Hematopoietic multipotent progenitor cell treated with erythropoietin and hydrocortisone succinate and interleukin-3 and kit ligand, for 15 days (in vitro differentiated cells): ENCODE measurements around the gene PARD6B.
"Not testable (repeated sequence)": the region's sequence is repeated elsewhere in the genome, so short reads cannot be mapped to it uniquely, and the experiment has no call there.

Experiments used
- DNase-seq: peaks from one replicate; pipeline ENCODE4 v3.0.0-alpha.2; 2015; ENCODE audit warnings: low spot score

PARD6B gene

DNA sequence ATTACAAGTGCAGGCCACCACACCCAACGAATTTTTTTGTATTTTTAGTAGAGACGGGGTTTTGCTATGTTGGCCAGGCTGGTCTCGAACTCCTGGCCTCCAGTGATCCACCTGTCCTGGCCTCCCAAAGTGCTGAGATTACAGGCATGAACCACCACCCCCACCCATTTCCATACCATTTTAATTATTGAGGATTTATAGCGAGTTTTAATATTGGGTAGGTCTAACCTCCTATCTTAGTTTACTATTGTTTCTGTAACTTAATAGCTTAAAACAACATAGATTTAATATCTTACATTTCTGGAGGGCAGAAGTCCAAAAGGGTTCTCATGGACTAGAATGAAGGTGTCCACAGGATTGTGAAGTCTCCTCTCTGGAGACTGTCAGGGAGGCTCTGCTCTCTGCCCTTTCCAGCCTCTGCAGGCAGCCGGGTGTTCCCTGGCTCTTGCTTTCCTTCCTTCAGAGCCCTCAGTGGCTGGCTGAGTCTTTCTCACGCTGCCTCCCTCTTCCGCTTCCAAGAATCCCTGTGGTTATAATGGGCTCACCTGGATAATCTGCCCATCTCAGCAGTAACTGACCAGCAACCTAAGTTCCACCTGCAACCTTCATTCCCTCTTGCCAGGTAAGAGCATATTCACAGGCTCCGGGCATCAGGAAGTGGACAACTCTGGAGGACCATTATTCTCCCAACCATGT, 44.9 kb downstream of the PARD6B start:
- DNase-seq, result no peak

DNA sequence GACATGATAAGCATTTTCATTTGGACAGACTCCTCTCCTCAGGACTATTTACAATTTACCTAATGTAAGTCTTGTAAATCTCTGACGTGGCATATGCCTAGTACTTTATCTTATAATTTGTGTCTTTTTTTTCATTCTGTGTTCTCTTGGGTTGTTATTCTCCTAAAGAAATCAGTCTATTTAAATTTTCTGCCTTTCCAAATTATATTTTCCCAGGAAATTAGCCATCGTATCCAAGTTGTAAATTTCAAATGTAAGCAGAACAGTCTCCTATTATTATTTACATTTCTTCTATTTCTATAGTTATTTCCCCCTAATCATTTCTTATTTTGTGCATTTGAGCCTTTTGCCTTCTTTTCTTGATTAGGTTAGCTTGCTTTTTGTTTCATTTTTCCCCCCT, 46.0 kb downstream of the PARD6B start:
- DNase-seq, result no peak

DNA sequence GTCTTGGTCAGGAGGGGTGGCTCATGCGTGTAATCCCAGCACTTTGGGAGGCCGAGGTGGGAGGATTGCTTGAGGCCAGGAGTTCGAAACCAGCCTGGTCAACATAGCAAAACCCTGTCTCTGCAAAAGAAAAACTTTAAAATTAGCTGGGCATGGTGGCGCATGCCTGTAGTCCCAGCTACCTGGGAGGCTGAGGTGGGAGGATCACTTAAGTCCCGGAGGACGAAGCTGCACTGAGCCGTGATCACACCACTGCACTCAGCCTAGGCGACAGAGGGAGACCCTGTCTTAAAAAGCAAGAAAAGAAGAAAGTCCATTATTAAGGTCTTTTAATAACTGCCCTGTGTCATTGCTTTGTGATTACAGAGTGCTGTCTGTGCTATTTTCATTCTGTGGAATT, 47.6 kb downstream of the PARD6B start:
- DNase-seq, result not testable (repeated sequence)

DNA sequence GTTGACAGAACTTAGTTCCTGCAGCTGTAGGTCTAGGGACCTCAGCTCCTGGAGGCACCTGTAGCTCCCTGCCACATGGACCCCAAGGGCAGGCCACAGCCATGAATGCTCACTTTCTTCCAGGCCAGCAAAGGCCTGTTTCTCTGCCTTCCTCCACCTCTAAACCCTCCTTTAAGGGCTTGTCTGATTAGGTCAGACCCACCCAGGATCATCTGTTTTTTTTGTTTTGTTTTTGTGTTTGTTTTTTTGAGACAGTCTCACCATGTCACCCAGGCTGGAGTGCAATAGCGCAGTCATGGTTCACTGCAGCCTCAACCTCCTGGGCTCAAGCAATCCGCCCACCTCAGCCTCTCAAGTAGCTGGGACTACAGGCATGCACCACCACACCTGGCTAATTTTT, 52.0 kb downstream of the PARD6B start:
- DNase-seq, result no peak

DNA sequence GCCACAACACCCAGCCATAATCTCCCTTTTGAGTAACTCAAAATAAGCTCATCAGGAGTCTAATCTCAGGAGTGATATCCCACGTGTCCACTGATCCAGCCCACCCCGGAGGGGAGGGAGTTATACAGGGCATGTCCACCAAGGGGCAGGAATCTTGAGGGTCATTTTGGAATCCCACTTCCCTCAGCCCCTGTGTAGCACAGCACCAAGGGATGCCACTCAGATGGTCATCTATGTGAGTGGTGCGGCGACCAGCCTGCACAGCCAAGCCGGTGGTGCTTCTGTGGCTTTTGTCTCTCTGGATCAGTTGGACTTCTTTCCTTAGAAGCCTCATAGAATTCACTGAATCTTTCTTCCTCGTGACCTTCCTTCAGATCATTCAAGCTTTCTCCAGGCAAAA, 52.5 kb downstream of the PARD6B start:
- DNase-seq, result no peak

DNA sequence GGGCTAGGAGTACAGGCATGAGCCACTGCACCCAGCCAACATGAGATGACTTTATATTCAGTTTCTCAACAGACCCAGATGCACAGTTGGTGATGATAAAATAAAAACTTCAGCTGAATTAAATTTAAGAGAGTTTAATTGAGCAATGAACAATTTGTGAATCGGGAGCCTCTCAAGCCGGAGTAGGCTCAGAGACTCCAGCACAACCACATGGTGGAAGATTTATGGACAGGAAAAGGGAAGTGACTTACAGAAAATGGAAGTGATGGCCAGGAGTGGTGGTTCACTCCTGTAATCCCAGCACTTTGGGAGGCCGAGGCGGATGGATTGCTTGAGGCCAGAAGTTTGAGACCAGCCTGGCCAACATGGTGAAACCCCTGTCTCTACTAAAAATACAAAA, 53.1 kb downstream of the PARD6B start:
- no peak for DNase-seq

DNA sequence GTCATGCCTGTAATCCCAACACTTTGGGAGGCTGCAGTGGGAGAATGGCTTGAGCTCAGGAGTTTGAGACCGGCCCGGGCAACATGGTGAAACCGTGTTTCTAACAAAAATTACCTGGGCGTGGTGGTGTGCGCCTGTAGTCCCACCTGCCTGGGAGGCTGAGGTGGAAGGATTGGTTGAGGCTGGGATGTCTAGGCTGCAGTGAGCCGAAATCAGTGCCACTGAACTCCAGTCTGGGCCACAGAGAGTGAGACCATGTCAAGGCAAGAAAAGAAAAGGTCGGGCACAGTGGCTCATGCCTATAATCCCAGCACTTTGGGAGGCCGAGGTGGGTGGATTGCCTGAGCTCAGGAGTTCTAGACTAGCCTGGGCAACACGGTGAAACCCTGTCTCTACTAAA, 55.3 kb downstream of the PARD6B start:
- no peak for DNase-seq

DNA sequence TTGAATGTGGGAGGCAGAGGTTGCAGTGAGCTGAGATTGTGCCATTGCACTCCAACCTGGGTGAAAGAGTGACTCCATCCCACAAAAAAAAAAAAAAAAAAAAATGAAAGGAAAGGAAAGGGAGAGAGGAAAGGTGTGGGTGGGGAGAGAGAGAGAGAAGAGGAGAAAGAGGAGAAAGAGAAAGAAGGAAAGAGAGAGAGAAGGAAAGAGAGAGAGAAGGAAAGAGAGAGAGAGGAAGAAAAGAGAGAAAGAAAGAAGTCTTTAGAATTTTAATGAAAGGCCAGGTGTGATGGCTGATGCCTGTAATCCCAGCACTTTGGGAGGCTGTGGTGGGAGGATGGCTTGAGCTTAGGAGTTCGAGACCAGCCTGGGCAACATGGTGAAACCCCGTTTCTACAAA, 55.8 kb downstream of the PARD6B start:
- no peak for DNase-seq

DNA sequence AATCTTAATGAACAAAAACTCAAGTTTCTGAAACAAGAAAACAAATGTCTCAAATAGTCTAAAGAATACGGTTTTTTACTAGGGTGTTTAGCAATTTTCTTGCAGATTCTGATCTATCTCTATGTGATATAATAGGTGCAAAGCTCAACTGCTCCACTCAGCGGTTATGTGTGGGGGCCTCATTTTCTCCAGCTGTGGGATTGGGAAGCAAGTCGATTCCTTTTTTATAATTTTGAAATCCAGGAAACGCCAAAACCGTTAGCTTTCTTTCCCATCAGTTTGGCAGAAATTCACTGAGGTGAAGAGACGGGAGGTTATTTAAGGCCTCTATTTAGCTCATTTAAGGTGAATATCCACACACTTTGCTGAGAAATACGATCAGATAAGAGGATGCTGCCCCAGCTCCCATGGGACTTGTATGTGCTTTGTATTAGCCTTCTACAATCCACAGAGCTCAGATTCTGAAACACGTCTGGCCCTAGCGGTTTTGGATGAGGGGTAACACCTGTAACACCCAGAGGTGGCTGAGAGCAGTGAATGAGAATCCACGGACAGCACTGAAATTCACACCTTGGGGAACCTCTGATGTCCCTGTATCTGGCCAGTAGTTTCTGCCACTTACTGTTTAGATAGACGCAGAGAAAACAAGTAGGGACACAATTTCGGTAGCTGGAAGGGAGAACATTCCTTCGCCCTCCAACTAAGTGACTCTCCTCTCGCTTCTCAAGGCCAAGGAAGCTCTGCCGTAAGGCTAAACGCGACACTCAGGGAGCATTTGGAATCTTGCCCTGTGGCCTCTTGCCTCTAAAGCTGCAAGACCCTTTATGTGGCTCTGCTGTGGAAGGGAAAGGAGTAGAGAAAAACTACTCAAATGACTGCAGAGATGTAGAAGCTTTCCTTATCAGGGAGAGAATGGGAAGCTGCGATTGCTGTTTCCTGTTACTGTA, 56.9 kb downstream of the PARD6B start:
- DNase-seq, result no peak

DNA sequence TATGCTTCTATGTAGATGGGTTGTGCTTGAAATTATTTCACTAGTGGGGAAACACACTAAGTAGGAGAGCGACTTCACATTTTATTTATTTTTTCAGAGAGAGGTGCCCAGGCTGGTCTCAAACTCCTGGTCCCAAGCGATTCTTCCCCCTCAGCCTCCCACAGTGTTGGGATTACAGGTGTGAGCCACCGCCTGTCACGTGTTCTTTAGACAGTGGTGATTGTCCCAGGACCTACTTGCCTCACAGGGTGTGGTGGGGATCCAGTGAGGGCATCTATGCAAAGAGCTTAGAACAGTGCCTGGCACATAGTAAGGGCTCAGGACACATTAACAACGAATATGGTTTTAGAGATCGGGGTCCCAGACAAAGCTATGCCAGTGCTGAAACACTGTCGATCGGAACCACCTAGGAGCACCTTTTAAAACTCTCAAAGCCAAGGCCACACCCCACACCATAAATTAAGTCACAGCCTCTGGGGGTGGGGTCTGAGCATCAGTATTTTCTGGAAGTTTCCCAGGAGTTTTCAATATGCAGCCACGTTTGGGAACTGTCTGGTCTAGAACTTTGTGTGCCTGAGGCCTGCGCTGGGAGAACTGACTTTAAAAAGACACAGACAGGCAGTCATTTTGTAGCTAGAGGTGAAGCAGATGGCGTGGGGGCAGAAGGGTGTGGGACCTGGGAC, 58.7 kb downstream of the PARD6B start:
- DNase-seq, result no peak

DNA sequence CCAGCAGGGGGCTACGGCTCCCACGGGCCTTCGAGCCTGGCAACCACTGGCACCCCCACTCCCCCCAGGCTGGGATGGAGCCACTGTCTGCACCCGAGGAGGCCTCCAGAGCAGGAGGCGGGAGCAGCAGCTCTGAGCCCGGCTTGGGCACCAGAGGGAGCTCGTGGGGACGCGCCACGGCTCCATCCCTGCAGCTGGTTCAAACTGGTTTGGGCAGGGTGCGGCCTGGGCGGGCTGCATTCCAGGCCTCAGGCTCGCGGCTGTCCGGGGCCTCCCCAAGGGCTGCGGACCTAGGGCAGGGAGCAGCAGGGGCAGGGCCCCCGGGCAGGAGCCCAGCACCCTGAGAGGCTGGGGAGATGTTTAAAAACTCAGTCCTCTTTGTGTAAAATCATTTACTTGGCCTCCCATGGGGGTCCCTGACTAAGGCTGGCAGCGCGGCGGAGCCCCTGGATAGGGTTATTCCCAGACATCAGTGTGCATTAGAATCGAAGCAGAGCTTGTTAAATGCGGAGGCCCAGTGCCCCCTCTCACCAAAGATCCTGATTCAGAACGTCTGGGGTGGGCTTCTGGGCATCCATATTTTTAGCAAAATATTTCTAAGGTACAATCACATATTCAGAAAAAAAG, 59.4 kb downstream of the PARD6B start:
- peak; percentile 85 for DNase-seq

DNA sequence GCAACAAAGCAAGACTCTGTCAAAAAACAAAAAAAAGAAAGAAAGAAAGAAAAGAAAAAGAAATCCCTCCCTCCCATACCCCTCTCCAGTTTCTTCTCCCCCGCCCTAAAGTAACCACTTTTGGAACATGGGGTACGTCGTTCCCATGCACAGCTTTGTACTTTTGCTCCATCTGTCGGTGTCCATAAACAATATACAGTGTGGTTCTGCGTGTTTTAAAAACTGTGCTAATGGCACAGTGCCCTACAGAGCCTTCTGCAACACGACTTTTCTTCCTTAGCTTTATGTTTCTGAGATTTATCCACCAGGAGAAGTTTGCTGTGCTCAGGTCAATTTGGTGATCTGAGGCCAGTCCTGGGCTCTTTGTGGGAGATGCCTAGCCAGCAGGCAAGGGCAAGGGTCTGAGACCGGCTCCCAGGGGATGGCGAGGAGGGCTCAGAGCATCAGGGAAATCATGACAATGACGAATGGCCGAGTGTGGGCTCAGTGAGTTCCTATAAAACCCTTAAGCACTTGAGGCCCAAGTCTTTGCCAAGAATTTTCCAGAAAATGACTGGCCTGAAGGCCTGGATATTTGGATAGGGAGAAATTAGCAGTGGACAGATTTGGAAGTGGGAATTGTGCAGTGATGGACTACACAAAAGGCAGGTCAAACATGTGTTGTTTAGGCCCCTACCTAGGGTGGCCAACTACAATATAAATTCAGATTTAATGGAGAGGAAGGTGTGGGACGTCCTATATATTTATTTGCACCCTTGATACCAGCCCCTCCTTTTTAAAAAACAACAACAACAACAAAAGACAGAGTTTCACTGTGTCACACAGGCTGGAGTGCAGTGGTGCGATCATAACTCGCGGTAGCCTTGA, 61.6 kb downstream of the PARD6B start:
- DNase-seq, result no peak

DNA sequence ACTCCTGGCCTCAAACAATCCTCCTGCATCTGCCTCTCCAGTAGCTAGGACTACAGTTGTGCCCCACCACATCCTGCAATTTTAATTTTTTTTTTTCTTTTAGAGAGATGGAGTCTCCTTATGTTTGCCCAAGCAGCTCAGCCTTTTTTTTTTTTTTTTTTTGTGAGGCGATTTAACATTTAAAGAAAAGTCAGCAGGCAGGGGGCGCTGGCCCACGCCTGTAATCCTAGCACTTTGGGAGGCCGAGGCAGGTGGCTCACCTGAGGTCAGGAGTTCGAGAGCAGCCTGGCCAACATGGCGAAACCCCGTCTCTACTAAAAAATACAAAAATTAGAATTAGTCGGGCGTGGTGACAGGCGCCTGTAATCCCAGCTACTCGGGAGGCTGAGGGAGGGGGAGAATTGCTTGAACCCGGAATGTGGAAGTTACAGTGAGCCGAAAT, 62.2 kb downstream of the PARD6B start:
- peak; percentile 21 for DNase-seq

DNA sequence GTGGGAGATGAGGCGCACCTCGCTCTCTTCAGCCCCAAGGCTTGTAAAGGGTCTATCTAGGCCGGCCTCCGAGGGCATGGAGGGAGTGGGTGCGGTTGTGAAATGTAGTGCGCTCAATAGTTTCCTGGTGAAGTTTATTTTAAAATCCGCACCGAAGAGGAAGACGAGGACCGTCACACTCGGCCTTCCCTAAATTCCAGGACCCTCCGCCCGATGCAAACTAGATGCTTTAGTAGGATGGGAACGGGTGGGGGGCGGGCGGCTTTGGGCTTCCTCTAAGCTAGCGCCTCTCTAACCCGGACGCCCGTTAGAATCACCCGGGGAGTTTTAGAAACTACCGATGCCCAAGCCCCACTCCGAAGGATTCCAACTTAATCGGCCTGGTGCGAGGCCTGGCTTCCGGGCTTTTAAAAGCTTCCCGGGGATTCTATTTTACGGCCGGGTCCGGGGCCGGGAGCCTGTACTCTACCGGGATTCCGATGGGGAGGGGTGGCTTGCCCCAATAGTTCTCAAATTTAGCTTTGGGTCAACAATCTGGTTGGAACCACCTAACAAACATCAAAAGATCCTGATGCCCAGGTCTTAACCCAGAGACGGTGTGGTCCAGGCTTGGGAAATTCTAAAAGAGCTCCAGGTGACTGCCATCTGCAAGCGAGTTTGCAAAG, 62.9 kb downstream of the PARD6B start:
- DNase-seq, result no peak

DNA sequence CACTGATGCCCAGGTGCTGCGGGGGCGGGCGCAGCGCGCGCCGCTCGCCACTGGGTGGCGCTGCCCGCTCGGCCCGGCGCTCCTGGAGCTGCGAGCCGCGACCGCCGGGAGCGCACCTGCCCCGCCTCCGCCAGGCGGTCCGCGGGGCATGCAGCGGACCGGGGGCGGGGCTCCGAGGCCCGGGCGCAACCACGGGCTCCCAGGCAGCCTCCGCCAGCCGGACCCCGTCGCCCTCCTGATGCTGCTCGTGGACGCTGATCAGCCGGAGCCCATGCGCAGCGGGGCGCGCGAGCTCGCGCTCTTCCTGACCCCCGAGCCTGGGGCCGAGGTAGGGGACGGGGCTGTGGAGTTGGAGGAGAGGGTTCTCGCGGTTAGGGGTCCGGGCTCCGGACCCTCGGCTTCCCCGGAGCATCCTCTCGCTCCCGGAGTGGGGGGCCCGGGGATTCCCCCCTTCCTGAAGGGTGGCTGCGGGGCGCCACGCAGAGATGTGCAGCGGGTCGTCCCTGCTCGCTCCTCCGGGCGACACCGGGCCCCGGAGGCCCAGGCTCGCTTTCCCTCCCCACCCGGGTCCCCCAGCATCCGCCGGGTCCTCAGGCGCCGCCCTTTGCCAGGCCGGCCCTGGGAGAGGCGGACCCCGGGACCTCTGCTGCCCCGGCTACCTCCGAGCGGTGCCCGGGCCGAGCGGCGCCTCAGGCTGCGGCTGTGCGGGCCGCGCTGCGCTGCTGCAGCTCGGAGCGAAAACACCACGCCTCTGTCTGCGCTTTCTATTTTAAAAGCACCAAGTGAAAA, 63.7 kb downstream of the PARD6B start, which contains the start of gene BCAS4:
Gene BCAS4 (plus strand): TSS at position 216 of the 789 bp plus-strand sequence. CDS start 23 bp downstream, at position 239.
- peak; percentile 80 for DNase-seq

DNA sequence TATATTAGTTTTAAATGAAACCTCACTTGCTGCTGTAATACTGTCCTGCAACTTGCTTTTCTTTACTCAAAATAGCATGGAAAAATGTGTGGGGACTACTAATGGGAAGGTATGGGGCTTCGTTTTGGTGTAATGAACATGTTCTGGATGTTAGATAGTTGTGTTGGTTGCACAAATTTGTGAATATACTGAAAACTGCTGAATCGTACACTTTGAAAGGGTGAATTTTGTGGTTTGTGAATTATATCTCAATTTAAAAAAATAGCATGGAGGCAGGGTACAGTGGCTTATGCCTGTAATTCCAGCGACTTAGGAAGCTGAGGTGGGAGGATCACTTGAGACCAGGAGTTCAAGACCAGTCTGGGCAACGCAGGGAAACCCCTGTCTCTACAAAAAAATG, 65.8 kb downstream of the PARD6B start:
- no peak for DNase-seq

DNA sequence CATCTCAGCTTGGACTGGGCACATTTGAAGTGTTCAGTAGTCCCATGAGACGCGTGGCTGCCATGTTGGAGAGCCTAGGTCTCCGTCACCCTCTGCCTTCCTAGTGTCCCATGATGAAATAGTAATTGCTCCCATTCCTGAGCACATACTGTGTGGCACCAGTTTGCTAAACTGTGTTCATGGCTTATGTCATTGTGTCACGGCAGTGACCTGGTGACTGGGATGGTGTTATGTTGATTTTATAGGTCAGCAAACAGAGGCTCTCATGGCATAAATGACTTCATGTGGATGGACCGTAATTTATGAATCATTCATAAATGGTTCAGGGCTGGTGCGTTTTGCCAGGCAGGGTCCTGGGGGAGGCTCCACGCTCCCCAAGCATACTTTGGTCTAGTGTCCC, 67.3 kb downstream of the PARD6B start:
- DNase-seq, result no peak

DNA sequence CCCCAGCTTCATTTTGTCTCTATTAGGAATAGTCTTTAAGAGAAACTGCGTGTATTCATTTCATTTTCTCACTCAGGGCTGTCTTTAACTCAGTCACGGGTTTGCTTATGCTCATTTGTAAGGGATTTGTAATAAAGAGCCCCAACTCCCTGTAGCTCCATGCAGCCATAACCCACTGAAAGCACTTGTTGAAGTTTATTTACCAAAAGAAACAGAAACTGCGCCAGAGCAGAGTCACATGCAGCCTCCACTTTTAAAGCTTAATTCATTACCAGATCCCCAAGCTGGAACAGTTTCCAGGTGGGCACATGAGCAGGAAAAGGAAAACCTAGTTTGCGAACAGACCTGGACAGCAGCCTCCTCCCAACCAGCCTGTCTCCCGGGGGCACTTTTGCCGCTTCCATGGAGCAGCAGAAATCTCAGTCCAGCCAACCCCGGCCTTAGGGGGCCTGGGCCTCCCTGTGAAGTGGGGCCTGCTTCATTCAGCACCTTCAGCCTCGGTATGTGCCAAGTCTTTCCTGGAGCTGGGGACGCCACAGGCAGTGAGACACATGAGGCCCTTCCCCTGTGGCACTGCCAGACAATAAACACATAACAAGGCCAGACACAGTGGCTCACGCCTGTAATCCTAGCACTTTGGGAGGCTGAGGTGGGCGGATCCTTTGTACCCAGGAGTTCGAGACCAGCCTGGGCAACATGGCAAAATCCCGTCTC, 68.0 kb downstream of the PARD6B start:
- no peak for DNase-seq

DNA sequence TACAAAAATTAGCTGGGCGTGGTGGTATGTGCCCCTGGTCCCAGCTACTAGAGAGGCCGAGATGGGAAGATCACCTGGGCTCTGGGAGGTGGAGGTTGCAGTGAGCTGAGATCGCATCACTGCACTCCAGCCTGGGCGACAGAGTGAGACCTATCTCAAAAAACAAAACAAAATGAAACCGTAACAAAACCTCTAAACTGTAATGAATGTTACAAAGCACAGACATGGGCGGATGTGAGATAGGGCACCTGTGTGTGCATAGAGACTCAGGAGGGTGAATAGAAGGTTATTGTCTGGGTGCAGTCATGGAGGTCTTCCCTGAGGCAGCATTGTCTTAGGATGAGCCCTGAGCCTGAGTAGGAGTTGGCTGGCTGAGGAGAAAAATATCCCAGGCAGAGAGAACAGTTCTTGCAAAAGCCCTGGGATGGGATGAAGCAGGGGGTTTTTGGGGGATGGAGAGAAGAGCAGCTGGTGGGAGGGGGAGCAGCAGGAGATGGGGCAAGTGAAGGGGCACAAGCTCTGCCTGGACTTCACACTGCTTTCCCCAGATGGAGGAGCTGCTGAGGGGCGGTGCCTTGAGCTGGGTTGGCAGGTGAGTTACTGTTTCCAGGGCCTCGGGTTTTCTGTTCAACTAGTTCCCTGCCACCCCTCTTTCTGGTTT, 68.6 kb downstream of the PARD6B start:
- DNase-seq, result no peak
